IMR-90 (cell line): ENCODE results near the gene AKAP6. TPM values are rescaled to one million over a fixed set of nuclear protein-coding genes. Genes with fewer than 3 reads are reported as not detected.

Source experiments
- ATAC-seq: fragments of 200-7000 bp; cut with Tn5 transposase; 2 replicates; pipeline ENCODE4 v1.9.1; 2020; ENCODE audit warnings: low read depth, mild to moderate bottlenecking, moderate library complexity
- BruUV-seq: library from RNA; stranded (reverse); fragments of 400-500 nt; replicated peaks from 2 replicates; lab custom pipeline; 2021; lab: Mats Ljungman, UMichigan
- CTCF ChIA-PET: fragments of 300-600 bp; formaldehyde crosslinking; extraction: SDS; loops from one replicate; lab custom pipeline; 2021; ENCODE audit warnings: antibody characterized with exemption; lab: Yijun Ruan, JAX
- POLR2A ChIA-PET: fragments of 300-600 bp; sonication (Branson Sonifier 250); formaldehyde crosslinking; loops from one replicate; lab custom pipeline; 2022; ENCODE audit warnings: antibody characterized with exemption; ENCODE audit not compliant: unreplicated experiment; lab: Charles Lee
- DNase-seq: peaks from one replicate; pipeline ENCODE4 v3.0.0; 2013
- H2AFZ ChIP-seq: replicated peaks from 2 replicates; pipeline ENCODE3; 2013; ENCODE audit warnings: low read length, mild to moderate bottlenecking; ENCODE audit not compliant: poor library complexity
- H2AK5ac ChIP-seq: 2 replicates; pipeline ENCODE4 v1.6.1; 2013; ENCODE audit warnings: low read depth, low read length, inconsistent platforms
- H2AK9ac ChIP-seq: replicated peaks from 2 replicates; pipeline ENCODE3; 2013; ENCODE audit warnings: mild to moderate bottlenecking, low read depth, low read length, moderate library complexity; ENCODE audit not compliant: poor library complexity
- H2BK120ac ChIP-seq: 2 replicates; pipeline ENCODE4 v1.6.1; 2013; ENCODE audit warnings: low read depth, low read length, inconsistent platforms
- H2BK15ac ChIP-seq: 3 replicates; pipeline ENCODE4 v1.6.1; 2013; ENCODE audit warnings: low read depth, low read length, inconsistent platforms
- H2BK20ac ChIP-seq: 2 replicates; pipeline ENCODE4 v1.6.1; 2013; ENCODE audit warnings: low read depth, mild to moderate bottlenecking, inconsistent platforms, low read length, moderate library complexity
- H2BK5ac ChIP-seq: 2 replicates; pipeline ENCODE4 v1.6.1; 2013; ENCODE audit warnings: mild to moderate bottlenecking, low read depth, low read length, inconsistent platforms; ENCODE audit not compliant: poor library complexity, severe bottlenecking
- H3K14ac ChIP-seq: replicated peaks from 2 replicates; pipeline ENCODE4 v1.6.1; 2013; ENCODE audit warnings: low read depth, low read length, inconsistent platforms
- H3K18ac ChIP-seq: 2 replicates; pipeline ENCODE4 v1.6.1; 2013; ENCODE audit warnings: low read depth, low read length, control low read depth
- H3K23ac ChIP-seq: 2 replicates; pipeline ENCODE4 v1.6.1; 2013; ENCODE audit warnings: low read depth, low read length, inconsistent platforms
- H3K27ac ChIP-seq: 2 replicates; pipeline ENCODE4 v1.5.1; 2013; ENCODE audit warnings: mild to moderate bottlenecking, control low read depth, low read length; ENCODE audit not compliant: insufficient read depth
- H3K27me3 ChIP-seq: 2 replicates; pipeline ENCODE4 v1.6.1; 2013; ENCODE audit warnings: low read length; ENCODE audit not compliant: control insufficient read depth, insufficient read depth
- H3K36me3 ChIP-seq: 2 replicates; pipeline ENCODE4 v1.6.1; 2013; ENCODE audit warnings: low read length, mixed read lengths; ENCODE audit not compliant: control insufficient read depth, insufficient read depth
- H3K4ac ChIP-seq: 2 replicates; pipeline ENCODE4 v1.6.1; 2013; ENCODE audit warnings: low read depth, low read length, inconsistent platforms
- H3K4me1 ChIP-seq: 2 replicates; pipeline ENCODE4 v1.6.1; 2013; ENCODE audit warnings: low read length, mixed read lengths; ENCODE audit not compliant: control insufficient read depth, insufficient read depth
- H3K4me2 ChIP-seq: 2 replicates; pipeline ENCODE4 v1.6.1; 2013; ENCODE audit warnings: low read depth, mild to moderate bottlenecking, control low read depth, low read length, moderate library complexity
- H3K4me3 ChIP-seq: 2 replicates; pipeline ENCODE4 v1.5.1; 2013; ENCODE audit warnings: low read depth, mild to moderate bottlenecking, control low read depth, low read length, moderate library complexity; ENCODE audit not compliant: insufficient read depth
- H3K56ac ChIP-seq: 2 replicates; pipeline ENCODE4 v1.6.1; 2013; ENCODE audit warnings: low read length, inconsistent platforms; ENCODE audit not compliant: insufficient read depth; ENCODE audit errors: extremely low read depth
- H3K79me1 ChIP-seq, 2 experiments: 2 replicates each; pipeline ENCODE4 v1.6.1; 2013; ENCODE audit warnings: low read length in 2 of 2, inconsistent platforms in 1 of 2, low read depth in 1 of 2
- H3K9ac ChIP-seq: 2 replicates; pipeline ENCODE4 v1.6.1; 2013; ENCODE audit warnings: low read depth, low read length, control low read depth
- H3K9me1 ChIP-seq: 2 replicates; pipeline ENCODE4 v1.6.1; 2013; ENCODE audit warnings: low read length, inconsistent platforms; ENCODE audit not compliant: insufficient read depth
- H3K9me3 ChIP-seq: 2 replicates; pipeline ENCODE4 v1.6.1; 2013; ENCODE audit warnings: low read length; ENCODE audit not compliant: control insufficient read depth, insufficient read depth
- H4K20me1 ChIP-seq: 2 replicates; pipeline ENCODE4 v1.6.1; 2013; ENCODE audit warnings: low read length, inconsistent platforms; ENCODE audit not compliant: insufficient read depth
- H4K5ac ChIP-seq: 2 replicates; pipeline ENCODE4 v1.6.1; 2013; ENCODE audit warnings: mild to moderate bottlenecking, low read depth, low read length, control low read depth
- H4K8ac ChIP-seq, 2 experiments: 2 replicates each; pipeline ENCODE4 v1.6.1; 2013; ENCODE audit warnings: low read depth in 2 of 2, low read length in 2 of 2, control low read depth in 1 of 2, inconsistent platforms in 1 of 2
- H4K91ac ChIP-seq: 2 replicates; pipeline ENCODE4 v1.6.1; 2013; ENCODE audit warnings: low read depth, low read length, inconsistent platforms; ENCODE audit not compliant: insufficient read depth
- MAZ ChIP-seq: IDR thresholded peaks from 2 replicates; pipeline ENCODE4 v1.6.1; 2012; ENCODE audit warnings: low read depth, mild to moderate bottlenecking, low read length, improper control_type of control experiment, moderate library complexity, borderline replicate concordance
- RAD21 ChIP-seq: IDR thresholded peaks from 2 replicates; pipeline ENCODE4 v1.6.1; 2012; ENCODE audit warnings: low read length, improper control_type of control experiment
- WGBS, 2 experiments: methylation state at CpG; one replicate each; pipeline versions ENCODE4 v1.1.5 to v1.1.7; 2013; ENCODE audit warnings: missing lambda C conversion rate in 2 of 2; ENCODE audit not compliant: insufficient read length in 1 of 2; ENCODE audit errors: extremely low coverage in 2 of 2; 5-methylcytosine and 5-hydroxymethylcytosine counted together
- dilution Hi-C: fragments of 300-500 bp; cut with HindIII; formaldehyde crosslinking; loops from one replicate; pipeline ENCODE4 v1.14.3; 2018; ENCODE audit warnings: low sequenced_read_pairs; ENCODE audit not compliant: unreplicated experiment
- in situ Hi-C: fragments of 300-500 bp; cut with MboI; formaldehyde crosslinking; loops from 3 replicates; pipeline ENCODE4 v1.14.3; 2019; ENCODE audit warnings: low sequenced_read_pairs, inconsistent platforms, mixed read lengths
- intact Hi-C: fragments of 100-400 bp; cut with micrococcal nuclease; formaldehyde crosslinking; loops from 2 replicates; pipeline ENCODE4 v1.10.0; 2022
- polyA plus RNA-seq, 3 experiments: library from polyadenylated mRNA; depleted of rRNA; stranded (reverse); fragments of >200 nt; gene quantifications; 2 replicates each; pipeline ENCODE4 v1.2.3, GENCODE V29; 2012; ENCODE audit warnings: low replicate concordance in 1 of 3
- total RNA-seq: library from RNA; depleted of rRNA; stranded (reverse); fragments of >200 nt; gene quantifications from 2 replicates; pipeline ENCODE4 v1.2.3, GENCODE V29; 2012
- TF ChIP-seq, protein P1 (sequence below): fragments of 150-350 bp; IDR thresholded peaks from 2 replicates; pipeline ENCODE4 v1.6.1; 2016; ENCODE audit warnings: low read depth, mild to moderate bottlenecking, low read length, moderate library complexity, borderline replicate concordance

Gene AKAP6
- total and polyA plus RNA-seq, 2 of the 4 experiments (the other 2 are of a cell fraction): 0.22 to 1.6 TPM

DNA sequence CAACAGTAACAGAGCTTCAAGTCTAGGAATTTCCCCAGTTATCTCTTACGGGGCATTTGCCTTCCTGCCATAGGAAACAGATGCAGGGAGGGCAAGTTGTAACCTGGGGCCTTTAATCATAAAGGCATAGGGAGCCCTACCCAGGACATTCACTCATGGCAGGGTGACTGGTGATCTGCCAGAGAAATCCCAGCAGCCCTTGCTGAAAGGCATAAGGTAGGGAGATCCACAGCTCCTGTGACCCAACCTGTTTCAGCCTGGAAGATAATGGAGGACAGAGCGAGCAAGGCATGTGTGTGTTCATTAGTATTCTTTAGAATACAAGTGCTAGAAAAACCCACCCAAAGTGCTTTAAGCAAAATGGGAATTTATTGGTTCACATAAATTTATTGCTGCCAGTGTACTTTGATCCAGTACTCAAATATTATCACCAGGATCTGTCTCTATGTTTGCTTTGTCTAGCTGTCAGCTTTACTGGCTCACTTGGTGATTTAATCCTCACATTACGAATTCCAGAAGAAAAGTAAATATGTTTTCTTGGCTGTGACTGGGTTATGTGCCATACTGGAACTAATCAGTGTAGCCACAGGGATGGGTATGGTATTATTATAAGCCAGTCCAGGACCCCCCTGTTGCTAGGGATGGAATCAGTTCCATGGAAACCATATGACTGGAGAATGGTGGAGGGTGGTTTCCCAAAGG is 21.1 kb upstream of the AKAP6 start:
- BruUV-seq: no TSS peak
- no peak overlapping the region for H2AFZ ChIP-seq
- TF ChIP-seq RAD21: no peak
- TF ChIP-seq, protein P1, sequence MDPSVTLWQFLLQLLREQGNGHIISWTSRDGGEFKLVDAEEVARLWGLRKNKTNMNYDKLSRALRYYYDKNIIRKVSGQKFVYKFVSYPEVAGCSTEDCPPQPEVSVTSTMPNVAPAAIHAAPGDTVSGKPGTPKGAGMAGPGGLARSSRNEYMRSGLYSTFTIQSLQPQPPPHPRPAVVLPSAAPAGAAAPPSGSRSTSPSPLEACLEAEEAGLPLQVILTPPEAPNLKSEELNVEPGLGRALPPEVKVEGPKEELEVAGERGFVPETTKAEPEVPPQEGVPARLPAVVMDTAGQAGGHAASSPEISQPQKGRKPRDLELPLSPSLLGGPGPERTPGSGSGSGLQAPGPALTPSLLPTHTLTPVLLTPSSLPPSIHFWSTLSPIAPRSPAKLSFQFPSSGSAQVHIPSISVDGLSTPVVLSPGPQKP: no peak
- no peak for TF ChIP-seq MAZ
- no peaks in the 10 kb centered on the region for H3K79me1 ChIP-seq
- no peak overlapping the region for H4K8ac ChIP-seq
- no peak overlapping the region for H2BK120ac ChIP-seq
- H3K23ac ChIP-seq: no peak overlapping the region
- no peaks in the 10 kb centered on the region for H3K36me3 ChIP-seq
- peaks cover 8% of the 10 kb centered on the region for H3K27me3 ChIP-seq
- dilution Hi-C loops: no loop called here
- no peak overlapping the region for H3K4ac ChIP-seq
- H2BK15ac ChIP-seq: no peak overlapping the region
- ChIA-PET POLR2A (no interaction called here), CTCF (no interaction called here)
- no peak overlapping the region for H3K9ac ChIP-seq
- no peak overlapping the region for H3K14ac ChIP-seq
- intact Hi-C loops: no loop called here
- no peaks in the 10 kb centered on the region for H3K9me3 ChIP-seq
- no peak overlapping the region for H2AK5ac ChIP-seq
- no peak overlapping the region for H4K5ac ChIP-seq
- H2BK20ac ChIP-seq: no peak overlapping the region
- no peak overlapping the region for H4K91ac ChIP-seq
- no peak overlapping the region for H3K4me3 ChIP-seq
- in situ Hi-C loops: no loop called here
- H3K9me1 ChIP-seq: peaks cover 2% of the 10 kb centered on the region; the same call in 1 of the 2 replicates
- H3K4me1 ChIP-seq: no peaks in the 10 kb centered on the region
- H3K4me2 ChIP-seq: no peak overlapping the region
- WGBS, 2 experiments: no CpG with 5 or more reads among the region's 3 CpGs
- ATAC-seq: no peak
- DNase-seq: no peak
- no peaks in the 10 kb centered on the region for H4K20me1 ChIP-seq
- H2BK5ac ChIP-seq: no peak overlapping the region
- no peak overlapping the region for H2AK9ac ChIP-seq
- H3K18ac ChIP-seq: no peak overlapping the region
- no peak overlapping the region for H3K56ac ChIP-seq
- no peak overlapping the region for H3K27ac ChIP-seq
